ENCODE measurements around the gene FRMD4A.
"Not testable (repeated sequence)": the region's sequence is repeated elsewhere in the genome, so short reads cannot be mapped to it uniquely, and the experiment has no call there.

The FRMD4A gene

DNA sequence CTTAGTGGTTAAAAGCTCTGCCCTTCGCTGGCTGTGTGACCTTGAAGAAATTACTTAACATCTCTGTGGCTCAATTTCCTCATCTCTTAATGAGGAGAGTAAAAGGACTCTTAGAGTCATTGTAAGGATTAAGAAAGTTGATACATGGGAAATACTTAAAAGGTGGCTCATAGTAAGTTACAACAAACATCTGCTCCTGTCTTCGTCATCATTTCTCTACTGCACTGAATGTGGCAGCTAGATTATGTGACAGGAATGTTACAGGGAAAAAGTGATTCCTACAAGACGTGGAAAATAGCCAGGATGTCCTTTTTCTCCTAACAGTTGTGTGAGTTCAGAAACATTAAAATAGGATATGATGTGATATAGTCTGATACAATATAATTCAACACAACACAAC, 184.7 kb downstream of the FRMD4A start:
- no peak for DNase-seq (ENCODE audit: low spot score)

DNA sequence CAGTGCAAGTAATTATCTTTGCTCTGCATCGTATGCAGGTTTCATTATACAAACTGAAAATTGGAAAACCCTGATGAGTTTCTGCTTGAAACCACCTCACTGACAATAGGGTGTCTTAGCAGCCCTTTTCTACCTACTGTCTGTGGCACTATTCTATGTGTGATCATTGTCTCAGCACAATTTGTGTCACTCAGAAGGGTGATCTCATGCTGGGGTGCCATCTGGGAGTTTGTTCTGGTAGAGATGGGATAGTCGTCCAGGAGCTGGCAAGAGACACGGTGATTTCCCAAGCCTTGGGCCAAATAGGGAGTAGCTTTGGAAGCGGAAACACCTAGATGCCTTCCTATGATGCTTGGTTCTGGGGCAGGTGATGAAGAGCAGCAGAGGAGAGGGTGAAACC, 186.3 kb downstream of the FRMD4A start:
- no peak for DNase-seq (ENCODE audit: low spot score)

DNA sequence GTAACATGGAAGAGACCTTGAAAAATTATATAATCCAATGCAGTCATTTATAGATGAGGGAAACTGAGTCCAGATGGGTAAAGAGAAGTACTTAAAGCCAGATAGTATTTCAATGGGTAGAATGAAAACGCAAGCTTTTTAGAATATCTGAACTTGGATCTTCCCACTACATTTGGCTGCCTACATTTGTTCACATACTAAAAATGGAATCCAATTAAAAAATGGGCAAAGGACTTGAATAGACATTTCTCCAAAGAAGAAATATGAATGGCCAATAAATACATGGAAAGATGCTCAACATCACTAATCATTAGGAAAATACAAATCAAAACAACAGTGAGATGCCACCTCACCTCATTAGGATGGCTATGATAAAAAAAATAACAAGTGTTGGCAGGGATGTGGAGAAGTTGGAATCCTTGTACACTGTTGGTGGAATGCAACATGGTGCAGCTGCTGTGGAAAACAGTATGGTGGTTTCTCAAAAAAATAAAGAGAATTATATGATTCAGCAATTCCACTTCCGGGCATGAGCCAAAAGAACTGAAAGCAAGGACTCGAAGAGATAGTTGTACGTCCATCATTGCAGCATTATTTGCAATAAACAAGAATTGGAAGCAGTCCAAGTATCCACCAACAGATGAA, 188.0 kb downstream of the FRMD4A start:
- DNase-seq (ENCODE audit: low spot score) = no peak

DNA sequence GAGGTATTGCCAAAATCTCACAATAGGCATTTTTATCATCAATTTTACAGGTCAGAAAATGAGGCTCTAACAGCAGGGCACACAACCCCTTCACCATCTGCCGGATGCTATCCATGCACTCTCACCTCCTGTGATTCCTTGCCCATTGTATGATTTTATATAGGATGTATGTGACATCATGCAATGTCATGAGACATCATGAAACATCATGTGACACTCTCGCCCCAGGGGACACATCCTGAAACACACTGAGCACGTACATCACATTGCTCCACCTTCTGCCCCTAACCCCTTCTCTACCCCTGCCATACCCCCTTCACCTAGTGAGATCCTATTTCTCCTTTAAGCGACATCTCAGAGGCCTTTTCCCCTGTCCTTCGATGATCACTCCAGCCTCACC, 189.4 kb downstream of the FRMD4A start:
- no peak for DNase-seq (ENCODE audit: low spot score)

DNA sequence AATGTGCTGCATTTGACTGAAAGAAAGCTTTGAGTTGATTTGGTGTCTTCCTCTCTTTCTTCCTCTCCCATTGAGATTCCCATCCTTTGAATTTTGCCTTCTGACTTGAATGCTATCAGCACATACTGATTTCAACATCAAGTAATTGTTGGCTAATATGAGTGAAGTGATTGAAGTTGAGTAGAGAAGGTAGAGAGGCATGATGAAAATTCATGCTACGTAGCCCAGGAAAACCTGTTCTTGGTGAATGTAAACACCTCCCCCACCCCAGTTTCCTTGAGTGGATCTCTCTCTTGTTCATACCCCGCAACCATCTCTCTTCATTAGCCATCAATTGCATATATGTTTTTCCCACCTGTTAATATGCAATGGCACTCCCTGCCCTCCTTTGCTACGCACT, 193.3 kb downstream of the FRMD4A start:
- DNase-seq (ENCODE audit: low spot score) = no peak

DNA sequence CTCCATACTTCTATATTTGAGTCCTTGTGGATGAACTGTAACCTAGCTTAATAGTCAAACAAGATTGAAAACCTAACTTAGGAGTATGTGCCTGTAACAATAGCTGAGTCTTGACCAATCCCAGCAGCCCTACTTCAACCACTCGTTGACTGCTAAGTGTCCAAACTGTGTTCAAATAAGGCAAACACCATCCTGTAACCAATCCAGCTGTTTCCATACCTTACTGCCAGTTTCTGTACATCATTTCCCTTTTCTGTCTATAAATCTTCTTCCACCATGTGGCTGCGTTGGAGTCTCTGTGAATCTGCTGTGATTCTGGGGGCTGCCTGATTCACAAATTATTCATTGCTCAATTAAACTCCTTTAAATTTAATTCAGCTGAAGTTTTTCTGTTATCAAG, 195.5 kb downstream of the FRMD4A start:
- DNase-seq (ENCODE audit: low spot score) = not testable (repeated sequence)

DNA sequence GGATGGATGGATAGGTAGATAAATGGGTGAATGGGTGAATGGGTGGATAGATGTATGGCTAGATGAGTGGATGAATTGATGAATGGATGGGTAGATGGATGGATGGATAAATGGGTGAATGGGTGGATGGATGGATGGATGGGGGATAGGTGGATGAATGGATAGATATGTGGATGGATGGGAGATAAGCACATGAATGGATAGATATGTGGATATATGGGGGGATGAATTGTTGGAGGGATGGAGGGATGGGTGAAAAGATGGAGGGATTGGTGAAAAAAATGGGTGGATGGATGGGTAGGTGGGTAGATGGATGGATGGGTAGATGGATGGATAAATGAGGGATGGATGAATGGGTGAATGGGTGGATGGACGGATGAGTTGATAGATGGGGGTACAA, 196.4 kb downstream of the FRMD4A start:
- no peak for DNase-seq (ENCODE audit: low spot score)

DNA sequence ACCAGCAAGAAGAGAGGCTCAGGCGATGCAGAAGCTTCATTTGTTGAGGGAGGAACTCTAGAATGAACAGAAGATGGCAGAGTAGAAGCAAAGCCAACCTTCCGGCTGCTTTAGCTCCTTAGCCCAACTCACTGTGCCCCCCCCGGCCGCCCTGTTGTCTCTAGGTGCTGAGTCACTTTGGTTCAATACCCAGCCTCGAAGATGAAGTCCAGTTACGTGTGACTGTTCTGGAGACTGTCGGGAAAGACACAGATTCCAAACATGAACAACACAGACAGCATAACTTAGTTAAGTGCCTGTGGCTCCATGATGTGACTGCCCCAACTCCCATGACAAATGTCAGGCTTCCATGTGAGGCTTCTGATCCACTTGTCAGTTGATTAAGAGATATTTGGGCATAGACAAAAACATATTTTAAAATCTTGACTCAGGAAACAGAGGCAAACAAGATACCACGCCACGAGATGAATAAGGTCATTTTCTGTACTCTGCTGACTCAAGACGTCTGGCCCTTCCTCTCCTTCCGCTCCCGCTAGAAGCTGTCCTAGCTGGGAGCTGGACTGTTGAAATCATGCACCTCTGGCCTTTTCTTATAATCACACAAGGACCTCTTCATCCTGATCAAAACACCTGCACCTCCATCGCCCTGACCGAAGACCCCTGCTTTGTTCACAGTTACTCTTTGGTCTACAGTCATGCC, 199.3 kb downstream of the FRMD4A start:
- DNase-seq (ENCODE audit: low spot score) = no peak

DNA sequence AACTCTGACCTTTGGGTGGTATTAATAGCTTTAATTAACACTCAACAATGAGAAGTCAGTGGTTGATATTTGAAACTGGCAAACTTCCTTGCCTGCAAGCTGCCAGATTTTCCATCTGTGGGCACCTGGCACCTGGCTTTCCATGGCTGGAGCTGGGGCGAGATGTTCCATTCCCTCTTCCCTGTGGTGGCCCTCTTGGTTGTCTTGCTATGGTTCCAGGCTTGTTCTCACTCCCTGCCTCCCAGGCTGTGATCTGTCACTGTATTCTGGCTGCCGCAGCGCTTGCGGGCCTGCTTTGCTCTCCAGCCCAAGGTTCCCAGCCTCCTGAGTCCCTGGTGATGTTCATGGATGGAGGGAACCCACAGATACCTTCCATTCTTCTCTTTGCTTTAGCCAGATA, 201.0 kb downstream of the FRMD4A start:
- DNase-seq (ENCODE audit: low spot score) = no peak

DNA sequence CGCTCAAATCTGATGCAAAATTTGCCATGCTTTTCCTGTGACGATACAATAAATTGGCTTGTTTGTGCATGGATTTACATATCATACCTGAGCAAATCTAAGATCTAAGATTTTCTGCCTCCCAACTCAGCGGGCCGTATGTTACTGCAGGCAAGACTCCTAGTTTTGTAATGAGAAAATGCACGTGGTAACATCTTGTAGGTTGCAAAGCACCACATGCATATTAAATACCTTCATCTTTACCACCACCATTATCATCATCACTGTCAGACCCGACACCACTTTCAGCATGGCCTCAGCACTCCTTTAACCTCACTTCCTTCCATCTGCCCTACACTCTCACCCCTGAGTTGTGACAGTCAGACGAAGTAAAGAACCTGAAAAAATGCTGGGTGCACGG, 202.2 kb downstream of the FRMD4A start:
- no peak for DNase-seq (ENCODE audit: low spot score)

DNA sequence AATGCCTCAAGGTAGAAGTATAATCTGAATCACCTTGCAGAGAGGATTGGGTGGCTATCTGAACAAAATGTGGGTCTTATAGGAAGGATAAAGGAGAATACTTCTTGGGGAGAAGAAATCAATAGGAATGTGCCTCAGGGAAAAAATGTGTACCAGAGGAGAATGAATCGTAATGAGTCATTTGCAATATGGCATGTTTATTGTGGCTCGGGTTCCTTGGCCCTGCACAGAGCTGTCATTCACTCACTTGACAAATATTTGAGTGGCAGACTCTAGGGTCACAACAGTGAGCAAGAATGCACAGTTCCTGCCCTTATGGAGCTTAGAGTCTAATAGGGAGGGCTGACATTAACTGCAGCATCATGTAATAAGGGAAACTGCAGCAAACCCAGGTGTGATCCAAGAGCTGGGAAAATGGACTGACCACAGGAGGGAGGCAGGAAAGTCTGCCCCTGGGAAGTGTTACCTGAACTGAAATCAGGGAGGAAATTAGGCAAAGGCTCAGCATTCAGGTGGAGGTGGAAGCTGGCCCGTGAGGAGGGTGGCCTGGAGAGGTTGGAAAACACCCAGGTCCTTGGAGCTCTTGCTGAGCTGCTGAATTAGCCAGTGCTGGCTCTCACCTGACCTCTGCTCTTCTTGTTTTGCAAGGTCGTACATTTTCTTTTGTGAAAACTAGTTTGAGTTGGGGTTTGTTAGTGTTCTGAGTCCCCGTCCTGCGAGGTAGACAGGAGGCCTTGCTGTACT, 203.9 kb downstream of the FRMD4A start:
- DNase-seq (ENCODE audit: low spot score) = peak; percentile 7

DNA sequence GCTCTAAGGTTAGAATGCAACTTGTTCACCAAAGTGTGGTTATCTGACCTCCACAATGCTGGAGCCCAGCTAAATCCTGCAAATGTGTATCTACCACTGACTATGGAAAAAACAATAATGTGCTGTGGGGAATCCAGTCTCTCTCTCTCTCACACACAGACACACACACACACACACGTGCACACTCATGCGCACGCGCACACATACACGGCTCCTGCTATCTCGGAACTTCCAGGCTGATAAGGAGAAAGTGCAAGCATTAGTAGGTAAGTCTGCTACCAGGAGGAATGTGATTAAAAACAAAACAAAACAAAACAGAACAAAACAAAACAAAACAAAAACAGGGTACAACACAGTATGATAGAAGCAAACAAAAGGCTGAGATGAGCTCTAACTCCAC, 205.2 kb downstream of the FRMD4A start:
- DNase-seq (ENCODE audit: low spot score) = no peak

DNA sequence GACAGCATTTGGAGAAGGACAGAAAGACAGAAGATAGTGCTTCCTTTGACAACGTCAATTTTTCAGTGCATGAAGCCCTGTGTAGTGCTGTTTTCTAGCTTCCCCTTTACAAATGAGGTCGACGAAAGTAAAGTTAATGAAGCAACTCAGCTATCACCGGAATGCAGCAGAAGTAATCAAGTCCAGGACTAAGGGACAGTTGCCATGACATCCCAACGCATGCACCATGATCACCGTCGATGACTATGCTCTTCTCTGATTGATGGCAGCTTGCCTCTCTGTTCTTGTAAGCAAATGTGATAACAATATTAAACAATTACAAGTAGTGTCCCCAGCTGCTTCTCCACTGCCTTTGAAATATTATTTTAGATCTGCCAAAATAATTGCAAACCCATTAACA, 205.8 kb downstream of the FRMD4A start:
- DNase-seq (ENCODE audit: low spot score) = no peak

DNA sequence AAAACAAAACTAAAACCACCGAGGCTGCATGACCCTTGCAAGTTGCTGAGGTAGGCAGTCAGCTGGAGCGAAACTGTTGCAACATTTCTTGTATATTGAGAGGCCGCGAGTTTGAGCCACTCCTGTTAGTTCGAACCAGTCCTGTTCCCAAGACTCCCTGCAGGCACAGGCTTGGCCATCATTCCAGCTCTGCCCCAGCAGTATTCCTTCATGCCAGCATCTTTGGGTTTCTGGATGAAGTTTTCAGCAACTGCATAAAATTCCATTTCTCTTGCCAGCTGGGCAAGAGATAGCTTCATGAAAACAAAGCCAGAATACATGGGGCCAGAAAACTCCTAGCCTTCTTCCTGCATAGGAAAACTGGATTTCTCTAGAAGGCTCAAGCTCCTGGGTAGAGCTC, 207.6 kb downstream of the FRMD4A start:
- DNase-seq (ENCODE audit: low spot score) = no peak

DNA sequence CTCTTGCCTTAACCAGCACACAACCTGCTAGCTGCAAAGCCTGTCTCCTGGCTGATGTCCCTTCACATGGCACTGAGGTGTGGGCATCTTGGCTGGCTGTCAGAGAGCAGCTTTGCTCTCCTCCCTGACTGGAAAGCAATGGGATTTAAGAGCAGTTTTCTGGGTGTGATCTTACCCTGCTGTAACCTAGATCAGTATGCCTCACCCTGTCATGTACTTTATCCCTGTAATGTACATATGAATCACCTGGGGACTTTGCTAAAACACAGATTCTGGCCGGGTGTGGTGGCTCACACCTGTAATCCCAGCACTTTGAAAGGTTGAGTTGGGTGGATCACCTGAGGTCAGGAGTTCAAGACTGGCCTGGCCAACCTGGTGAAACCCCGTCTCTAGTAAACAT, 209.9 kb downstream of the FRMD4A start:
- no peak for DNase-seq (ENCODE audit: low spot score)

DNA sequence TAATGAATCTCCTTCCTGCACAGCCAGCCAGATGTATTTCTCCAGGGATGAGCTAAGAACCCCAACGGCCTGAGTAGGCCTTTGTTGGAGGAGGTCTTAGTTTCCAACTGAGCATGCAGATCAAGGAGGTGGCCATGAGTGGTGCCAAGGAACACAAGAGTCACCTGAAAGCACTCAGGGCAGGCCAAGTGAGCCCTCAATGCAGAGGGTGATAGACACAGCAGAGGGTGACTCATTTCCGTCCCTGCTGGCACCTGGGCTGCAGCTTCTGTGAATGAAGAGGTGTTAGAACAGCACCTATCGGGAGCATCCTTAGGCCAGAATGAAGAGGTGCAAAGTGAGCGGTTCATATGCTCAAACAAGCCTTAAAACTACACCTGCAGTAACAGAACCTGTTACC, 211.8 kb downstream of the FRMD4A start:
- no peak for DNase-seq (ENCODE audit: low spot score)

DNA sequence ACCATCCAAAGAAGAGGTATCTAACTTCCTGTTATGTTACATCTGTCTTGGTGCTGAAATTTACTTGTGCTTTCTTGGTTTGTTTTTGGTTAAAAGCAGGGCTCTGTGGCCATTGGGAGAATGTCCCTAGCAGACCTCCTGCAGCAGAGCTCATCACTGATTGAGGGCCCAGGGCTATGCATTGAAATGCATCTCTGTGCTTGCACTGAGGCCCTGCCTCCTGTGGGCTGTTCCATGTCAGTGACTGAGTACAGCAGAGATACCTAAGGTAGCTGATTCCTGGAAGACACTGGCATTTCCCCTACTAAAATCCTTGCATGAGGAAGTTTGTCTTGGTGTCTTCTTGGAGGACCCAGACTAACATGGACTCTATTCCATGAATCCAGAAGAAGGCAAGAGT, 213.9 kb downstream of the FRMD4A start:
- DNase-seq (ENCODE audit: low spot score) = no peak

DNA sequence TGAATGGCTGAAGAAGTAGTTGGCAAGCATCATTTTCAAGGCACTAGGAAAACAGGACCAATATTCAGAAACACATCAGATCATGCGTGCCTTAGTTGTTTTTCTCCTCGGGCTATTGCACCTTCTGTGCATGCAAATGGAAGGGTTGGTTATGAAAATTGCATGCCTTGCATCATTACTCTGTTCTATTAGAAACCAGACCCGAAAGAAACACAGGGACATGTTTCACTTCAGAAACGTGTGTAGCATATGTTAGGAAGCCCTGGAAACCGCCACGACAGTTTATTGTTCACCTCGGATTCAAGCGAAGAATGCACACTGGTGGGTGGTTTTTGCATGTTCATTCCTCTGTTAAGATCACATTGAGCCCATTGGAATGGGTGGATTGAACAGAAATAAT, 214.7 kb downstream of the FRMD4A start:
- no peak for DNase-seq (ENCODE audit: low spot score)

DNA sequence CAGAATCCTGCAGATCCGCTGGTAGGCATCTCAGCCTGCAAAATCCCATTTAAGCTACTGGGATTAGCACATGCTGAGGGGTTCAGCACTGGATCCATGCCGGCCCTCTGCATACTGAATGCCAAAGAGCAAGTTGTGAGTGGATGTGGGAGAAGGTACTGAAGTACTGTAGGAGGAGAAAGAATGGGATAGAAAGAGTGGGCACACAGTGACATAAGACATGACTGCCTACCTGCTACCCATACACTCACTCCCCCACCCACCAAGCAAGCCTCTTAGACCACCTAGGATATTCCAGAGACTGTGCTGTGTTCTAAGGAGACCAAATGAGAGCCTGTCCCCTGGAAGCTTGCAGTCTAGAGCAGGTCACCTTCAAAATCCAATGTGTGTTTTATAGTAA, 215.9 kb downstream of the FRMD4A start:
- no peak for DNase-seq (ENCODE audit: low spot score)

DNA sequence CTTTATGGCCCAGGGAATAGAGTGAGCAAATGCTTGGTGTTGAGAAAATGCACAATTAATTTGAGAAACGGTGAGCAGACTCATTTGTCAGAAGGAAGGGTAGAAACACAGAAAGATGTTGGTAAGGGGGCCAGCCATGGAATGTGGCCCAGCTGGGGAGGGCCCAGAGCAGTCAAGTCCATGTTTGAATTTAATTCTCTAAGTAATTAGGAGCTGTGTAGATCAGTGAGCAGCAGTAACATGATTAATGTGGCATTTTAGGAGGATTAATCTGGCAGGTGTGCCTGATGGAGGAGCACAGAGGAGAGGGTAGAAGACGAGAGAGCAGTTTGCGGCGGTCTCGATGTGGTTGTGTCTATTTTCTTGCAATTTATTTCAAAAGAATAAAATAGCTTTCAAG, 218.7 kb downstream of the FRMD4A start:
- no peak for DNase-seq (ENCODE audit: low spot score)

DNA sequence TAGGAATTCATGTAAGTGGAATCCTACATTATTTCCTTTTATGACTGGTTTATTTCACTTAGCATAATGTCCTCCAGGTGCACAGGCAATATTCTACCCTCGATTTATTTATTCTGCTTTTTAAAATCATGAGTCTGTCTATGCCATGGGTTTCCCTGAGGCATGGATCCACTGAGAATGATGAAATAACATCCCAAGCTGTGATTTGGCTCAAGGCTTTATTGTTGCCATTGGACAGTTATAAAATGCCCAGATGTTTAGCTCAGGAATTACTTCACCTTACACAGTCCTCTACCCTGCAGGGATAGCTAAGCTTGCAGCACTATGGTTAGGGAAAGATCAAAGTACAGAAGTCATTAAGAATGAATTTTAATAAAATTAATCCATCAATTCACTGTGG, 219.5 kb downstream of the FRMD4A start:
- no peak for DNase-seq (ENCODE audit: low spot score)

DNA sequence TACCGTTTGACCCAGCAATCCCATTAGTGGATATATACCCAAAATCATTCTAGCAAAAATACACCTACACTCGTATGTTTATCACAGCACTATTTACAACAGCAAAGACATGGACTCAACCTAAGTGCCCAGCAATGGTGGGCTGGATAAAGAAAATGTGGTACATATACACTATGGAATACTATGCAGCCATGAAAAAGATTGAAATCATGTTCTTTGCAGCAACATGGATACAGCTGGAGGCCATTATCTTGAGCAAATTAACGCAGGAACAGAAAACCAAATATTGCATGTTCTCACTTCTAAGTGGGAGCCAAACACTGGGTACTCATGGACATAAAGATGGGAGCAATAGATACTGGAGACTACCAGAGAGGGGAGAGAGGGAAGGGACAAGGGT, 223.9 kb downstream of the FRMD4A start:
- no peak for DNase-seq (ENCODE audit: low spot score)

DNA sequence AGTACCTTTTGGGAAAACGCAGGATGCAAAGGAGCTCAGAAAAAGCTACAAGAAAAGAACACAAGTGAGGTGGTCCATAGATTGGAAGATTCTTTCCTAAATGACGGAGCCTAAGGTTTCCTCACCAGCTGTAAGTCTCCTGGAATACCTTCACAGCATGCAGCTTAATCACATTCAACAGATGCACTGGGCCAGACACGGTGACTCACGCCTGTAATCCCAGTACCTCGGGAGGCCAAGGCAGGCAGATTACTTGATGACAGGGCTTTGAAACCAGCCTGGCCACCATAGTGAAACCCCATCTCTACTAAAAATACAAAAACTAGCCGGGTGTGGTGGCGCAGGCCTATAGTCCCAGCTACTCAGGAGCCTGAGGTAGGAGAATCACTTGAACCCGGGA, 228.7 kb downstream of the FRMD4A start:
- DNase-seq (ENCODE audit: low spot score) = no peak

DNA sequence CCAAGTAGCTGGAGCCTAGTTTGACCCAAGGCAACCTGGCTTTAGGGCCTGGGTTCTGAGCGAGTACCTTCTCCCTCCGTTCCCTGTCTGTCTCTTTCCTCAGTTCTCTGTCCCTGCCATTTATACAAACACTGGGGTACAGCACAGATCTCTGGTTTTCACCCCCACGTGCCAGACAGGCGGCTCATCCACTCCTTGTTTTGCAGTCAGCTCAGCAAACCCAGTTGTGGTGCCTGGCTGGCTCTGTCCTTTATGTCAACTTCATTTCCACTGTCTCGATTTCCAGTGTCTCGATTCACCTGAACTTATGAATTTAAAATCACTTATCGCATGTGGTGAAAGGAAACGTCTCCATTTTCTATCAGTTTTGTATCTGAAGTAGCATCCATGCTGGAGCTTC, 230.8 kb downstream of the FRMD4A start:
- no peak for DNase-seq (ENCODE audit: low spot score)

Data from kidney capillary endothelial cell (primary cell).